HG02970 (cell line): ENCODE results near the gene CARS1.

ENCODE experiments used
- ATAC-seq: cut with Tn5 transposase; IDR thresholded peaks from one replicate; pipeline ENCODE4 v1.9.1; 2021; ENCODE audit warnings: mild to moderate bottlenecking, moderate library complexity, moderate number of reproducible peaks; ENCODE audit not compliant: unreplicated experiment, low FRiP score

Gene CARS1

DNA sequence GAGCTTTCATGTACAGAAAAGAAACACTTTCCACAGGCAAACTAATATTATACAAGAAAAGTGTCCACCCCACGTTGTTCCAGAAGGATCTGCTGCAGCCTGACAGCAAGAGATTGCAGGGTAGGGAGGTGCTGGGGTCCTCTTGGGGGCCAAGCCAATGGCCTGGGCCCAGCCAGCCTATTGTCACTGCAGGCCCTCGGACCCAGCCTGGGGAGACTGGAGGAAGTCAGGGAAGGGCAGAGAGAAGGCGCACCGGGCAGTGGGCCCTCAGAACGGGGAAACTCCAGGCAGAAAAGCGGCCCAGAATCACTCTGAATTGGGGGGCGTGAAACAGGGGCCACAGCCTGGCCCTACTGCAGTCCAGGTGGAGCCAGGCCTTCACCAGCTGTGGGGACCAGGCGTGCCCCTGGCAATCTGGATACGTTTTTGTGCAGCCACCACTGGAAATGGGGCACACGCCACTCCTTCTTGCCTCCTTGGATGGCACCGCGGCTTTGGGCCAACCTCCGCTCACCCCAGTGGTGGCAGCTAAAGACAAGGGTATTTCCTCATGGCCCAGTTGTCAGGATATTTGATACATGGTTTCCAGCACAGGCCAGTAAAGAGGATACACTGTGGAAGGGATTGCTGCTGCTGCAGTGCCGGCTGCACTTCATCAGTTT, 61.2 kb downstream of the CARS1 start:
- ATAC-seq, result no peak

DNA sequence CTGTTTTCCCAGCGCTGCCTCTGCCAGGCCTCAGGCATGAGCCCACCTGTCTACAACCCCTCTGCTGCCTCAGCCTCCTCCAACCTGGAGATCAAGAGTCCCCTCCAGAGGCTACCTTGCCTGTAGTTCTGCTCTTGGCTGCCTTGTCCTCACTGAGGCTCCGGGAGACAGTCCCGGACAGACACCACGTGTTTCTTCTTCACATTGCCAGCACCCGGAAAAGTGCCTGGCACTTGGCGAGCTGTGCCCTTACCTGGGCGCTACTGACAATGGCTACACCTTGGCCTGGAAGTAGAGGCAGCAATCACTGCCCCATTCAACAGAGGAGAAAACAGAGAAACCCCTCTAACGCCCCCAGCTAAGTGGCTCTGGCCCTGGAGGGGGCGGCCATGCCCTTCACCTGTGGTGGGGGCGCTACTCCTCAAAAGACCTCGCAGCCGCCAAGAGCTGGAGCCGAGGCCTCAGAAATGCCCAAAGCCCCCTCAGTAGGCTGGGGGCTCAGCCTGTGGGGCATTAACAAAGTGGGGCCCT, 62.1 kb downstream of the CARS1 start:
- ATAC-seq, result no peak

GRCh38 chr11:2994336-2994730, 62.9 kb downstream of the CARS1 start:
- ATAC-seq, result no peak

DNA sequence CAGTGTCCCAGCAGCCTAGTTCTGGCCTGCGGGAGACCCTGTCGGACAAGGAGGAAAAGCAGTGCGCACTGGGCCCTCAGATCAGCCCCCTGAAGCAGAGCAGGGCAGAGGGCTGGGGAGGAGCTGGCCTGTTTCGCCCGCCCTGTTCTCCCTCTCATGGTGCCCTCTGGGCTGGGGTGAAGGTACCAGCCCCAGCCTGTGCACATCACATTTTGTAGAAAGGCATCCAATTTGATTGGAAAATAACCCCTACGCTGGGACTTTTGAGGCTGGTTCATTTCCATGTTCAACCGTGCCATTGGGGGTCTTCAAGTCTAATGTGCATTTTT, 64.3 kb downstream of the CARS1 start:
- ATAC-seq, result no peak

DNA sequence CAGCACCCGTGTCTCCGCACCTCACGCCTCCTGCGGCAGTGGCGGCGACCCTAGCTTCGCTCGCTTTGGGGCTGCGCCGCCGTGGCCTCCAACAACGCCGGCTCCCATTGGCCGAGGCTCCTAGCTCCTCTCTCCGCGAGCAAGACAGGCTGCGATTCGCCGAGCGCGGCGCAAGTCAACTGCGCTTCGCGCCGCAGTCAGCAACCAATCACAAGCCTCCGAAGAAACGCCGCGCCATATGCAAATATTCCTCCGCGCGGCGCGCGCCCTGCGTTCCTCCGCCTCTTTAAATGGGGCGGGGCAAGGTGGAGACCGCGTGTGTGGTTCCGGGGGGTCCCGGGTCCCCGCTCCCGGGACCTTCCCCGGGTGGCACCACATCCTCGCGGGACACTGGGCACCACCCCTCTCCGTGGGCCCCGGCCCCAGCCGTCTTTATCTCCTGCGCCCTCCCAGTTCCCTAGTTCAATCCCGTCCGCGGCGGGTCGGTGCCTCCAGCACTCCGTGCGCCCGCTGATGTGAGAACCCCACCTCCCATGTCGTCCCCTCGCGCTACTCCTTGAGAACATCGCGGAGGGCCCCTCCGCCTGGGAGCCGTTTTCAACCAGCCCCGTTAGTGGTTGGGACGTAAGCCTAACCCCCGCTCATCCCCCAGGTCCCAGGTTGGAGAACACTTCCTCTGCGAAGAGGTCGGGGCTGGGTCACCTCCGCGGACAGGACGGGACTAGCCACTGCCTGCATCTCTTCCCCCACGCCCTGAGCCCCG, 64.8 kb downstream of the CARS1 start, which contains the start of gene NAP1L4:
Gene NAP1L4, minus strand, starts transcription at position 96 of the 763 bp plus-strand sequence. CDS start 13,109 bp downstream, outside the sequence.
- peak; percentile 90 for ATAC-seq

DNA sequence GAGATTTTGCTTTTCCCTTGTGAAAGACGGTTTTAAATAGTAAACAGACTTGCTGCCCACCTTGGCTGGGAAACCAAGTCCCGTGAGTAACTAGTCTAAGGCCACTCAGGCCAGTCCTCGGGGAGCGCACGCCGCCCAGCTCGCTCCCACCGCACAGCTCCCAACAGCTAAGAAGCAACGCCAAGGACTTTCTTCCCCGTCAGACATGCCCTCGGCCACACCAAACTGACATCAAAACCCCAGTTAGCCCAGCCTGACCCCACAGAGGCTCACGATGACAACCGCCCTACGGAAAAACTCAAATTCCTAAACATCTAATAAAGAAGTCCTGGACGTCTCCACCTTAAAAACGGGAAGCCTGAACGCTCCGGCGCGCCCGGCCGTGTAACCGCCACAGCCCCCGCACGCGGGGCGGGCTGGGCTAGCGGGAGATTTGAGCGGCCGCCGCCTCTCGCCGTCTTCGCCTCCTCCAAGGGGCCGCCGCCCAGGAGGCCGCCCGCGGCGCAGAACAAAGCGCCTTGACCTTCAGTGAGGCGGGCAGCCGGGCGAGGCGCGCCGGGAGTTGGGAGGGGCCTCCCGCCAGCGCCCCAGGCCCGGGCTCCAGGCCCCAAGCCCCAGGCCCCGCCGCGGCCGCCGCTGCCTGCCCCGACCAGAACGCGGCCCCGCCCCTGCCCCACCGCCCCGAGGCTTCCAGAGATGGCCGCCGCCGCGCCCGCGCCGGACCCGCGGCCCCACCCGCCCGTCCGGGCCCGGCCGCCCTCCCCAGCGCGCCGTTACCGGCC, 65.6 kb downstream of the CARS1 start:
- peak; percentile 50 for ATAC-seq

DNA sequence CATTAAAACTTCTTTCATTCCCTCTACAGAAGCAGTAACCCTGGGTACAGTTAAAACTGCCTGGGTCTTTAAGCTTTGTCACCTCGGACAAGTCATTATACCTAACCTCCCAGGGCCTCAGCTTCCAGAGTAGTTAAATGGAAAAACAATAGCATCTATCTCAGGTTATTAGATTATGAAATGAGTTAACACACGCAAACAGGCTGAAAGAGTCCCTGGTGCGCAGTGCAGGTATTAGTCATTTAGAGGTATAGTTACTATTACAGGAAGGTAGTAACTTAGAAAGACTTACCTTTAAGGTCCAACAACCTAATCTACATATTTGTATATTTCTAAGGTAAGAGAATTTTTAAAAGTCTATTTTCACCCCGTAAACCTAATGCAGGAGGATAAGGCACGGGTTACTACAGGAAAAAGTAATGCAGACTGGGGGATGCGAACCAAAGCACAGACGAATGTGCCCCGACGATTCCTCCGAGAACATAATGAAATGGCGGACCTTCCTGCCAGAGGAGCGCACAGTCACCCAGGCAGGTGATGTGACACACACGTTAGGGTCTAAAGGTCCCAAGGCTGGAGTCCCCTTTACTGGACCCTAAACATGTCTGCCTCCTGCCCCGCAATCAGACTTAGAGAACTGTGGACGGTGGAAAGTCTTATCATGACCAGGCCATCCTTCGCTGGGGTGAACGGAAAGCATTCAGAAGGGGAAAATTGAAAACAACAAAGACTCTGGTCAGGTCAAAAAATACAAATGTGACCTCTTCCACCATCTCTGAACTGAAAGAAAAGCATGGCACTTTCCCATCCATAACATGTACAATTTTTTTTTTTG, 66.4 kb downstream of the CARS1 start:
- no peak for ATAC-seq

DNA sequence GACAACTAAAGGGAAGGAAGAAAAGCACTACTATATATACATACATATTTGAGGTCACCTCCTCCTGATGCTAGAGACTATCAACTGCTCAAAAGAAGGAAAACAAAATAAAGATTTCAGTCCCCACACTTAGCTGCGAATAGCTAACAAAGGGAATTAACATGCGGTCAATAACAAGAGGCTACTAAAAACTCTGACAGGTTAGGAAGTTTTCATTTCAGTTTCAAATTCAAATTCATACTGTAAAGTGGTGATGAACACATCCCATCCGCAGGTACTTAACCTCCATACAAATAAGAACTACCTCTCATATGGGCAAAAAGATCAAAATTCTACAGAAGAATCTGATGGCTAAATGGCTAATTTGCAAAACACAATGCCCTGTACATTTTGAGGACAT, 67.7 kb downstream of the CARS1 start:
- ATAC-seq, result no peak

GRCh38 chr11:2989006-2989405, 68.2 kb downstream of the CARS1 start:
- ATAC-seq, result no peak

DNA sequence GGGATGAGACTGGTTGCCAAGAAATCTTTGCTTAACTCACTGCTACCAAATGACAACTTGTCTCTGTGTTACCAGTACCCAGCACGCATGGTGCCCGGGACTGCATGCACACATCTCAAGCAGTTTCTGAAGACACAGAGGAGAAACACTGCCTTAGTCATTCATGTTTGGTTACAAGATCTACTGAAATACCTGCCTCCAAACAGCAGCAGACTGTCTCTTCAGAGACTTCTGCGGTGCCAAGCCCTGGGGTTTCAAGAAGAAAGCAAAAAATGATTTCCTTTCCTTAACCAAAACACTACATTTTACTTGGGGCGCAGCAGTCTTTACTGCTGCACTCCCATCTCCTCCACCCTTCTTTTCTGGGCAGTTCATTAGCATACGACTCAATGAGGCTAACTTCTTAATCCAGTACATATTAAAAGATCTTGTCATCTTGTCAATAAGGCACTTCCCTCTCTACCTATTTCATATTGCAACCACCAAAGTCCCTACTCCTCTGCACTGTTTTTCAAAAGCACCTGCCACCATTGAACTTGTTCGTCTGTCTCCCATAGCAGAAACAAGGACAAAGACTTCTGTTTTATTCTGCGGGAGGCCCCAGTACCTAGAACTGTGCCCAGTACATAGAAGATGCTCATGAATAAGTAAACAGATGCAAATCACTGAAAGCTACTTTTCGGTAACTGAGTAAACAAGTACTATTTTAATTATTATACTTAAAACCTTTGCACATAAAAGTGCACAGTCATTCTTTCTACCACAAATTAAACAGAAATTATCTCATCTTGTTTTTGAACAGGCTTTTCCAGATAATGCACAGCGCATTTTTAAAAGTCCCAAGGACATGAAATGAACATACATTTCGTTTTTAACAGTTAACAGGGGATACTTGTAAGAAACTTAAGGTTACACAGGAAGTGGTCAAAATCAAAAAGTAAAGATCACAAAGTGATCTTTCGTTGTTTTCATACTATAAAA, 69.1 kb downstream of the CARS1 start:
- ATAC-seq, result no peak

GRCh38 chr11:2983908-2984307, 73.3 kb downstream of the CARS1 start:
- ATAC-seq, result no peak

DNA sequence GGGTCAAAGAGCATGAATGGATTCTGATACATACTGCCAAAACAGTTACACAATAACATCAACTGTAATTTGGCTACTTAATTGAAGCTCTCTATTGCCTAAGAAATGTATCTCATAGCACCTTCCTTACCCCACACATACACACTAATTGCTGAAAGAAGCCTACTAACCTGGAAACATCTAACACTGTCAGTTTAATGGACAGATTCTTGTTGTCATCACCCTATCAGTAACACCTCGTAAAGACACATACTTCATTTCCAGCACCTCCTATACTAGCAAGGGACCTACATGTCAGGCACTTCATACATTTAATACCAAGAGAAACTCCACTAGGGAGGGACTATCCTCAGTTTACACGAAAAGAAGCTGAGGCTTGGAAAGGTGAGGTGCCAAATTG, 75.0 kb downstream of the CARS1 start:
- no peak for ATAC-seq

- ATAC-seq, result no peak
Observed at GRCh38 chr11:2981130-2981529, 76.1 kb downstream of the CARS1 start.

- ATAC-seq, result no peak
Observed at GRCh38 chr11:2980168-2980840, 76.9 kb downstream of the CARS1 start.

- no peak for ATAC-seq
Observed at GRCh38 chr11:2977113-2977512, 80.1 kb downstream of the CARS1 start.

DNA sequence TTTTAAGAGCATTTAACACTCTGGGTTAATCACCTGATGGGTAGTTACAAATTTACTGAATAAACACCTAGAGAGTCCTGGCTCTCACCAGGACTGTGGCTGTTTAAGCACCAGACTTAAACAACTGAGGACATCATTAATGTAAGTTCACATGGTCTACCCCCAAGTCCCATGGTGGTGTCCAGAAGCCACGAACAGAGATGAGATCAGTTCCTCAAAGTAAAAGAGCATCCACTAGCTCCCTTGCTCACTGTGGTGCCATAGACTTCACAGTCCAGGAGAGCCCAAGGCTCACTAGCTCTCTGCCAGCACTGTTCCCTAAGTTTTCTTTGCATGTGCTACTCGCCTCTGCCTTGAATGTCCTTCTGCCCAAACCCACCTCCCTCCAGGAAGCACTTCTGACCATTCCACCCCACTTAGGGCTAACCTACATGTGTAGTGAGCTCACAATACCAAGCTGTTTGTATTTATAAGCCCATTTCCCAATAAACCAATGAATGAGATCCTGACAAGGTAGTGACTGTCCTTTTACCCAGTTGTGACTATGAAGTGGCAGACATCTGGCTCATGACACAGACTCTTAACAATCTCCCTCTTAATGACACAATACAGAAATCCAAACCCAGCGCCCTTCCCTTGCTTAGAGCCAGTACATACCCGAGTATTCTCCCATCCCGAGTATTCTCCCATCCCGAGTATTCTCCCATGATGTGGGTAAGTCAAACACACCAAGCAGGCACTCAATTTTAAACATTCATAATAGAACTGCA, 80.7 kb downstream of the CARS1 start:
- no peak for ATAC-seq

DNA sequence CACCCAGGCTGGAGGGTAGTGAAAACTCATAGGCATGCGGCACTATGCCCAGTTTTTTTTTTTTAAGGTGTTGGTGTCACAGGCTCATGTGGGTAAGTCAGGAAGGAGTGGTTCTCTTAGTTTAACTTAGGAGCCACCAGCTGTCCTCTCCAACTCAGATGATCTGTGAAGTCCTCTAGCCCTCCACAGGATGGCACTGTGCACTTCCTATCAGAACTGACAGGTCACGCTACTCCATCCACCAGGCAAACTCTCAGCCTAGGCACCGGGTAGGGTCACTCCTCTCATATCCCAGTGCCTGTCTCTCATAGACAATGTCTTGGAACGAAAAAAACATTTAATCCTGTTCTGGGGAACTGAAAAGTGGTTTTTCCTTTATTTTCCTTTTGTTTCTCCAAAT, 81.6 kb downstream of the CARS1 start:
- ATAC-seq, result no peak

DNA sequence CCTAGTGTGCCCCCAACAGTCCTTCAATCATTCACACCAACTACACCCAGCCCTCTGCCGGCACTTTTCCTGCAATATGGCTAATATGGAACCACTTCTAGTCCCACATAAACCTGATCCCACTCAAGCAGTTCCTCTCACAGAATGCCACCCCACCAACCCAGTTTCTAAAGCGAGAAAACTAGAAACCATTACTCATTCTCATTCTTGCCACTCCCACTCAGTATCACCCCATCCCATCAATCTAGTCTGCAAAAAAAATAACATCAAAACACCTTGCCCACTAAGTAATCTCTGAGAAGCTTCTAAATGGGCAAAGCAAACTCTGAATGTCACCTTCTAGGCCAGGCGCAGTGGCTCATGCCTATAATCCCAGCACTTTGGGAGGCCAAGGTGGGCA, 83.0 kb downstream of the CARS1 start:
- ATAC-seq, result no peak
